Skeletal muscle tissue (tissue), 4 donors: ENCODE measurements around the gene ARL4C. TPM values are rescaled to one million over a fixed set of nuclear protein-coding genes. Genes with fewer than 3 reads are reported as not detected.

Experiments
- H3K27ac ChIP-seq: one replicate; pipeline ENCODE4 v1.7.0; 2013; ENCODE audit warnings: mild to moderate bottlenecking, low read depth, low read length, inconsistent platforms
- H3K27me3 ChIP-seq, 3 donors: one replicate each; pipeline ENCODE4 v1.7.0; 2013; ENCODE audit warnings: low read length in 3 of 3; ENCODE audit not compliant: control insufficient read depth in 3 of 3, insufficient read depth in 3 of 3
- H3K36me3 ChIP-seq, 3 donors: one replicate each; pipeline ENCODE4 v1.7.0; 2013; ENCODE audit warnings: low read length in 3 of 3; ENCODE audit not compliant: control insufficient read depth in 3 of 3, insufficient read depth in 3 of 3
- H3K4me1 ChIP-seq, 3 donors: one replicate each; pipeline ENCODE4 v1.7.0; 2013; ENCODE audit warnings: low read length in 3 of 3, mild to moderate bottlenecking in 3 of 3; ENCODE audit not compliant: control insufficient read depth in 3 of 3, insufficient read depth in 3 of 3
- H3K4me3 ChIP-seq, 3 donors: one replicate each; pipeline ENCODE4 v1.7.0; 2013; ENCODE audit warnings: low read length in 3 of 3
- H3K9ac ChIP-seq, 3 donors: one replicate each; pipeline ENCODE4 v1.7.0; 2013; ENCODE audit warnings: low read length in 3 of 3, mild to moderate bottlenecking in 3 of 3, moderate library complexity in 2 of 3, low read depth in 1 of 3
- H3K9me3 ChIP-seq, 3 donors: one replicate each; pipeline ENCODE4 v1.7.0; 2013; ENCODE audit warnings: low read length in 3 of 3; ENCODE audit not compliant: control insufficient read depth in 3 of 3
- total RNA-seq: library from RNA; depleted of rRNA; stranded (reverse); fragments of >200 nt; gene quantifications from one replicate; pipeline ENCODE4 v1.2.3, GENCODE V29; 2014
- donor health status: Osteomylitis.

Gene ARL4C
- total RNA-seq, 1 donor from 2014 or later = 2.6 TPM

DNA sequence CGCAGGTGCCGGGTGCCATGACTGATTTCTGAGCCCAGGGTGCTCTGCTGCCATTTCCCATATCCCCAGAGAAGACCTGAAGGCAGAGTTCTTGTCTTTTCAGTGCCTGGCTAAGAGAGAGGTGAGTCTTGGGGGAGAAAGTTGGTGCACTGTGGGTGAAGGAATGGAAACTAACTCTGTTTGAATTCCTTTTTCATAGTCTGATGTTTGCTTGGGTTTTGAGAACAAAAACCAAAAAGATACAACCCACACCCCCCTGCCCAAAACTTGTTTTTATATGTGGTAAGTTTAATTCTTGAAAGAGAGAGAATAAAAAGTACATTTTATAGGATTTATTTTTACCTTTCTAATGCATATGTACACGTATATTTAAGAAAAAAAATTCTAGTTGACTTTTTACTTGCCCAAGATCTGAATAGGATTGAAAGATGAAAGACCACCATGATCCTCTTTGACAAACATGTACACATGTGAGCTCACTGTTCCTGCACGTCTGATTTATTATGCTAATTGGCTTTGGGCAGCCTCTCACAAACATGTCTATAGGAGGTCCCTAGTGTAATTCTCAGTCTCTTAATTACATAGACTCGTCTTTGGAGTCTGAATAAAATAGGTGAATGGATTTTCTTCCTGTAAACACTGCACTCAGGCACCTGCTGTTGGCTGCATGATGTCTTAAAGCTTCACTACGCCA, 46.3 kb downstream of the ARL4C start:
- H3K27me3 ChIP-seq = no peaks in the 10 kb centered on the region
- H3K9me3 ChIP-seq = no peaks in the 10 kb centered on the region
- no peaks in the 10 kb centered on the region for H3K36me3 ChIP-seq
- H3K9ac ChIP-seq = no peak overlapping the region
- peaks cover 0 to 5% (median 3%) of the 10 kb centered on the region in 3 donors for H3K4me1 ChIP-seq
- no peak overlapping the region for H3K27ac ChIP-seq
- no peak overlapping the region for H3K4me3 ChIP-seq

DNA sequence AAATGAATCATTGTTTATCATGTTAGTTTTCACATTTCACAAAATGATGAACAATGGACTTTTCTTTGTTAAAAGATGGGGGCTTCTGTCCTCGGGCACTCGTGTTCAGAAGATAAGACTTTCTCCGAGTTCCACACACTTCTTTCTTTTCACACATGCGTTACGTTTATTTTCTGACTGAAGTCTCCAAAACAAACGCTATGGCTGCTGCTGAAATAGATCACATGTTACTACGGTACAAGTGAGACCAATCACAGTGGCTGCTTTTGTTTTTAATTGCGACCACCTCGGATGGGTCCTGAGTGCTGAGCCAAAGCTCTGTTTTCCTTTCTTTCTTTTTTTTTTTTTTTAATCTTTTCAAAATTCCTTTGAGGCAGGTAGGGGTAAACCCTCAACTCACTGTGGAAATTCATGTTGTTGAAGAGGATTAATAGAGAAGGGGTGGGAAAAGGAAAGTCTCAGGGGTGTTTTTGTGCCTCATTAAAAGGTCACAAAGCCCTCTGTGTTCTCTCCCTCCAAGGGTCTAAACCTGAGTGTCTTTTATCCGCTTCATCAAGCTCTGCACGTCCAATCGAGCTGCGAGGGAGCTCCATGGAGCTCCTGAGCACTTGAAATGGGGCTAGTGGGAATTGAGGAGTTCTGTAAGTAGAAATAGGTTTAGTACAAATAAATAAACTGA, 48.2 kb downstream of the ARL4C start:
- peaks cover 5 to 11% (median 5%) of the 10 kb centered on the region in 3 donors for H3K4me1 ChIP-seq
- no peaks in the 10 kb centered on the region for H3K36me3 ChIP-seq
- no peaks in the 10 kb centered on the region for H3K27me3 ChIP-seq
- no peak overlapping the region for H3K4me3 ChIP-seq
- no peak overlapping the region for H3K9ac ChIP-seq
- no peak overlapping the region for H3K27ac ChIP-seq
- peaks cover 0 to 1% (median 0%) of the 10 kb centered on the region in 3 donors for H3K9me3 ChIP-seq

DNA sequence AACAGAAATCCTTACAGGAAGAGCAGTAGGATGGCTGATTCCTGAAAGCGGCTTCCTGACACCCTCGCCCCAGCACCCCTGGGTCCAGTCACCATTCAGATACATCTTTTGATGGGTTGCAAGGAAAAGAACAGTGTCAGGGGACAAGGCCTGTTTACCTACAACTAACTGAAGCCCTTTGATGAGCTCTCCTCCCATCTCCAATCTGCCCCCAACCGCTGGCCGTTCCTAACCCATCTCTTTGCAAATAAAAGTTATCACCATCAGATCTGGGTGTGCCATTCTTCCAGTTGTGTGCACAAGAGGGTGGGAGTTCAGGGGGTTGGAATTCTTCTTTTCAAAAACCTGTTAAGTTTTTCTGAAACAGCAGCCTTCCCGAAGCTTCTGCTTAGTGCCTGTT, 48.9 kb downstream of the ARL4C start:
- Histone ChIP-seq H3K4me3 (no peak overlapping the region), H3K9ac (no peak overlapping the region), H3K36me3 (no peaks in the 10 kb centered on the region), H3K27ac (no peak overlapping the region), H3K9me3 (peaks cover 0 to 1% (median 0%) of the 10 kb centered on the region in 3 donors), H3K27me3 (no peaks in the 10 kb centered on the region), H3K4me1 (peaks cover 5 to 11% (median 5%) of the 10 kb centered on the region in 3 donors)

DNA sequence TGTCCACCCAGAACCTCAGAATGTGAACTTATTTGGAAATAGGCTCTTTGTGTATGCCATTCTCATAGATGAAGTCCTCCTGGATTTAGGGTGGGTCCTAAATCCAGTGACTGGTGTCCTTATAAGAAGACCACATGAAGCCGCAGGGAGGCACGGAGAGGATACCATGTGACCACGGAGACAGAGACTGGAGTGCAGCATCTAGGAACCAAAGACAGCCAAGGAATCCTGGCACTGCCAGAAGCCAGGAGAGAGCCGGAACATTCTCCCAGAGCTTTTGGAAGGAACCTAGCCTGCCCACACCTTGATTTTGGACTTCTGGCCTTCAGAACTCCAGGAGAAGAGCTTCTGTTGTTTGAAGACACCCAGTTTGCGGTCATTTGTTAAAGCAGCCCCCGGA, 49.7 kb downstream of the ARL4C start:
- no peaks in the 10 kb centered on the region for H3K36me3 ChIP-seq
- no peak overlapping the region for H3K9ac ChIP-seq
- H3K4me1 ChIP-seq = peaks cover 5 to 11% (median 5%) of the 10 kb centered on the region in 3 donors
- no peak overlapping the region for H3K4me3 ChIP-seq
- no peaks in the 10 kb centered on the region for H3K27me3 ChIP-seq
- H3K27ac ChIP-seq = no peak overlapping the region
- H3K9me3 ChIP-seq = peaks cover 0 to 1% (median 0%) of the 10 kb centered on the region in 3 donors

DNA sequence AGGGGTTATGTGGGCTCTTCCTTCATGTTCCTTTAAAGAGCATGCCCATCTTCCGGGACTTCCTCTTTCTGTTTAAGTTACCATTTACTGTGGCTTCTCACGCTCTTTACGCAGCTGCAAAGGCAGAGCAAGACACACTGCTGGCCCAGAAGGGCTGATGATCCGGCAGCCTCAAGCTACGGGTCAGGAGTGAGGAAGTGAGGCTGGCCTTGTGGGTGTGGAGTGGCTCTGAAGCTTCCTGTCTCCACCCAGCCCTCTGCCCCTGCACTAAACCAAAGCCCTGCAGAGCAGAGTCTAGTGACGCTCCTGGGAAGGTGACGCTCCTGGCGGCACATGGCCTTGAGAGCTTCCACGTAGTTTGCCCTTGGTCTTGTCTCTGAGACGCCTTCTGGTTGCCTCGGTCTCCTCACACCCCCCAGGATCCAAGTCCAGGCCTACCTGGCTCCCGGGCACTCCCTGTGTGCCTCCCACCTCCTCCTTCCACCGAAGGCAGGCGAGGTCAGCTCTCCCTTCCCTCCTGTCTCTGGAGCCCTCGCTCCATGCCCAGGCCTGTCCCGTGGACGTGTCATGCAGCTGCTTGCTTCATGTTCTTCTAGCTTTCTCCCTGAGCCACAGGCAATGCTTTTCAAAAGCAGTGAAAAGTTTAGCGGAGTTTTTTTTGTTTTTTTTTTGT, 50.3 kb downstream of the ARL4C start:
- Histone ChIP-seq H3K4me1 (peaks cover 5 to 11% (median 5%) of the 10 kb centered on the region in 3 donors), H3K9ac (no peak overlapping the region)

DNA sequence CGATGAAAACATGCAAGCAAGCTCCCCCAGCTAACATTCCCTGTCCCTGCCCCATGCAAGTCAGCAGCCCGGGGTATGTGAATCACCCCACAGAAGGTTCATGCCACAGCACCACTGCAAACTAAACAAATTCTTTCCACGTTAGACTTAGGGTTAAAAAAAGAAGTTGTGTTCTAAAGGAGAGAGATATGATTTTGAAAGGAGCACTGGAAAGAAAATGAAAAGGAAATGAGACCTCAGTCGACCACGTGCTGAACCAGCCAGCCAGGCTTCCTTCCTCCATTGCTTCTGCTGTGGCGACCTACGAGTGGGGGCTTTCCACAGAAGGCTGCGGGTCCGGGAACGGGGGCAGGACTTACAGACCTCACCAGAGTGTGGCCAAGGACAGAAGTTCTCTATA, 52.0 kb downstream of the ARL4C start:
- Histone ChIP-seq H3K36me3 (no peaks in the 10 kb centered on the region), H3K27ac (no peak overlapping the region), H3K9me3 (peaks cover 0 to 1% (median 0%) of the 10 kb centered on the region in 3 donors), H3K9ac (no peak overlapping the region), H3K4me3 (no peak overlapping the region), H3K4me1 (peaks cover 5 to 11% (median 5%) of the 10 kb centered on the region in 3 donors), H3K27me3 (no peaks in the 10 kb centered on the region)

More for the DNA sequence above, 50.3 kb downstream of the ARL4C start:
- Histone ChIP-seq H3K9me3 (peaks cover 0 to 1% (median 0%) of the 10 kb centered on the region in 3 donors), H3K27me3 (no peaks in the 10 kb centered on the region), H3K4me3 (no peak overlapping the region), H3K36me3 (no peaks in the 10 kb centered on the region), H3K27ac (peak overlapping the region; percentile 56)

DNA sequence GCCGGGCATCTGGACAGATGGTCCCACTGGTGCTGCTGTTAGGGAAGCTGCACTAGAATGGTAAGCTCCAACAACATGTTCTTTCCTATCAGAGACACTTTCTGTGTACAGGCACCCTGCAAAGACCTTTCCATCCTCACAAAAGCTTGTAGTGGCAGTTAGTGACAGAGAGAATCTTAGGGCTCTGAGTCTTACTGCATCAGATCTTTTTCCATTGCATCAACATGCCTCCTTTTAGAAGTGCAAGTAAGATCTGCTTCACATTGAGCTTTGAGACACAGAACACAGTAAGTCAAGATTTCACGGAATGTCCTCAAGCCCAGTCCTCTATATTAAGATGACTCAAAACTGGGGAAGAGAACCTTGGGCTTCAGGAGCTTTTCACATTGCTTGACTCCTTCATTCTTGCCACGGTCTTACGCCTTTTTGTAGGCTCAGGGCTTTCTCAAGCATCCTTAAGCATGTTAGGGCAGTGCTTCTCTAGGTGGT, 52.6 kb downstream of the ARL4C start:
- peaks cover 5 to 10% (median 5%) of the 10 kb centered on the region in 3 donors for H3K4me1 ChIP-seq
- H3K36me3 ChIP-seq = no peaks in the 10 kb centered on the region
- H3K27me3 ChIP-seq = no peaks in the 10 kb centered on the region
- no peak overlapping the region for H3K9ac ChIP-seq
- peaks cover 0 to 1% (median 0%) of the 10 kb centered on the region in 3 donors for H3K9me3 ChIP-seq
- H3K27ac ChIP-seq = no peak overlapping the region
- H3K4me3 ChIP-seq = no peak overlapping the region
